IPS-NIHi7 (cell line): ENCODE measurements around the gene CABS1.

Experiments used
- DNase-seq: peaks from one replicate; pipeline ENCODE4 v3.0.0; 2012; ENCODE audit warnings: mixed read lengths; ENCODE audit errors: extremely low spot score

Gene CABS1

GRCh38 chr4:70382691-70383181 is 48.0 kb downstream of the CABS1 start, which contains the start of gene SMR3B:
Gene SMR3B, plus strand, starts transcription at chr4:70383131. Its CDS starts 1,380 bp downstream, at chr4:70384511.
- DNase-seq: no peak
